Fibroblast of the aortic adventitia (primary cell): ENCODE measurements around the gene COL16A1. TPM values are rescaled to one million over a fixed set of nuclear protein-coding genes. Genes with fewer than 3 reads are reported as not detected.

ENCODE experiments used
- DNase-seq: peaks from one replicate; pipeline ENCODE4 v3.0.0-alpha.2; 2010; ENCODE audit warnings: low read depth
- H3K4me3 ChIP-seq: 2 replicates; pipeline ENCODE4 v1.5.1; 2011; ENCODE audit warnings: low read depth, mild to moderate bottlenecking, control low read depth, low read length, moderate library complexity
- total RNA-seq: library from RNA; depleted of rRNA; stranded (reverse); fragments of >200 nt; gene quantifications from 2 replicates; pipeline ENCODE4 v1.2.3, GENCODE V29; 2012; ENCODE audit warnings: low replicate concordance
- TF ChIP-seq, protein P1 (sequence below): IDR thresholded peaks from 2 replicates; pipeline ENCODE4 v1.5.1; 2011; ENCODE audit warnings: mild to moderate bottlenecking, low read length, control low read depth, inconsistent platforms; ENCODE audit not compliant: insufficient read depth

Gene COL16A1
- total RNA-seq, 1 donor = 133 TPM

DNA sequence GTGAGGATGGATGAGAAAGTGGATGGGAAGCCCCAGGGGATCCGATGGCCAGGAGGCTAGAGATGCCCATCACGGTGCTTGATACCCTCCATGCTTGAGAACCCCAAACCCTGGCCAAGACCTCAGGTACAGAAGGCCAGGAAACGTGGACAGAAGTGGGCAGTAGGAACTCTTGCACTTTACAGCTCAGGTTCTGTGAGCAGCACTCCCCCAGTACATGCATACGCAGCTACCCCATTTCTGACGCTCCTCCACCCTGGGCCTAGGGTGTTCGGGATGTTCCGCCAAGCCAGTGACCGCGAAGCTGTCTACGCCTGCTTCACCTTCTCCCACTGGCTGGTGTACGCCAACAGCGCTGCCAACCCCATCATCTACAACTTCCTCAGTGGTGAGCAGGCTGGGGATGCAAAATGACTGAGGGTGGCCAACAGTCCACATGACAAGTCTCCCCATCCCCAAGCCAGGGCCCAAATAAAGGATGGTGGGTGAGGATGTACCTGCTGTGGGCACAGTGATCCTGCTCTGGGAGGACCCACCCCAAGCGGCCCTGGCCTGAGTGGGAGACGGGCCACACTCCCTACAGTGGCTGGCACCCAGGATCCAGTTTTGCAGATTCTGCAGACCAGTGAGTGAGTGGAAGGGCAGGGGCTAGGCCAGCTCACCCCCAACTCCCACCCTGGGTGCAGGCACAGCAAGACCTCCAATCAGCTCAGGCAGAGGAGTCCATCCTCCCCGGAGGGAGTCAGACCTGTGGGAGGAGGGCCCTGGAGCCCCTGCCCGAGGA lies 78.9 kb downstream of the COL16A1 start:
- no peak for DNase-seq
- no peak overlapping the region for H3K4me3 ChIP-seq
- TF ChIP-seq, protein P1, sequence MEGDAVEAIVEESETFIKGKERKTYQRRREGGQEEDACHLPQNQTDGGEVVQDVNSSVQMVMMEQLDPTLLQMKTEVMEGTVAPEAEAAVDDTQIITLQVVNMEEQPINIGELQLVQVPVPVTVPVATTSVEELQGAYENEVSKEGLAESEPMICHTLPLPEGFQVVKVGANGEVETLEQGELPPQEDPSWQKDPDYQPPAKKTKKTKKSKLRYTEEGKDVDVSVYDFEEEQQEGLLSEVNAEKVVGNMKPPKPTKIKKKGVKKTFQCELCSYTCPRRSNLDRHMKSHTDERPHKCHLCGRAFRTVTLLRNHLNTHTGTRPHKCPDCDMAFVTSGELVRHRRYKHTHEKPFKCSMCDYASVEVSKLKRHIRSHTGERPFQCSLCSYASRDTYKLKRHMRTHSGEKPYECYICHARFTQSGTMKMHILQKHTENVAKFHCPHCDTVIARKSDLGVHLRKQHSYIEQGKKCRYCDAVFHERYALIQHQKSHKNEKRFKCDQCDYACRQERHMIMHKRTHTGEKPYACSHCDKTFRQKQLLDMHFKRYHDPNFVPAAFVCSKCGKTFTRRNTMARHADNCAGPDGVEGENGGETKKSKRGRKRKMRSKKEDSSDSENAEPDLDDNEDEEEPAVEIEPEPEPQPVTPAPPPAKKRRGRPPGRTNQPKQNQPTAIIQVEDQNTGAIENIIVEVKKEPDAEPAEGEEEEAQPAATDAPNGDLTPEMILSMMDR = no peak

DNA sequence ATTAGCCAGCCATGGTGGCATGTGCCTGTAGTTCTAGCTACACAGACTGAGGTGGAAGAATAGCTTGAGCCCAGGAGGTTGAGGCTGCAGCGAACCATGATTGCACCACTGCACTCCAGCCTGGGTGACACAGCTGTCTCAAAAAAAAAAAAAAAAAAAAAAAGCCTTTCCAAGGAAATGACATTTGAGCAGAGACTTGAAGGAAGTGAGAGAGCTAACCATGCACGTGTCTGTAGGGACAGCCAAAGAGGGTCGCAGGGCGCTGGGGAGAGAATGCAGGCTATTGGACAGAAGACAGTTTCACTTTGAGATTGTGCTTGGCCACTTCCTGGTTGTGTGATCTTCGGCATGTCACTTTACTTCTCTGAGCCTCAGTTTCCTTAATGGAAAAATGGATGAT lies 79.5 kb downstream of the COL16A1 start:
- TF ChIP-seq, protein P1 = no peak
- no peak overlapping the region for H3K4me3 ChIP-seq
- DNase-seq = no peak

DNA sequence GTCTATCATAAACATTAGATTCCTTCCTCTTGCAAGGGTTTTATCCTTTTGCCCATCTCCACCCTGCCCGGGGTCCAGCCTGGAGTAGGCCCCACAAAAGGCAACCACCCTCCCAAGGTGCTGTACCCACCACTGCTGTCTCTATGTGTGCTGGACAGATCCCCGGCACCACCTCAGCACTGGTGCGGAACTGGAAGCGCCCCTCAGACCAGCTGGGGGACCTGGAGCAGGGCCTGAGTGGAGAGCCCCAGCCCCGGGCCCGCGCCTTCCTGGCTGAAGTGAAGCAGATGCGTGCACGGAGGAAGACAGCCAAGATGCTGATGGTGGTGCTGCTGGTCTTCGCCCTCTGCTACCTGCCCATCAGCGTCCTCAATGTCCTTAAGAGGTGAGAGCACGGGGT lies 80.5 kb downstream of the COL16A1 start:
- no peak for DNase-seq
- H3K4me3 ChIP-seq = no peak overlapping the region
- TF ChIP-seq, protein P1 = no peak

DNA sequence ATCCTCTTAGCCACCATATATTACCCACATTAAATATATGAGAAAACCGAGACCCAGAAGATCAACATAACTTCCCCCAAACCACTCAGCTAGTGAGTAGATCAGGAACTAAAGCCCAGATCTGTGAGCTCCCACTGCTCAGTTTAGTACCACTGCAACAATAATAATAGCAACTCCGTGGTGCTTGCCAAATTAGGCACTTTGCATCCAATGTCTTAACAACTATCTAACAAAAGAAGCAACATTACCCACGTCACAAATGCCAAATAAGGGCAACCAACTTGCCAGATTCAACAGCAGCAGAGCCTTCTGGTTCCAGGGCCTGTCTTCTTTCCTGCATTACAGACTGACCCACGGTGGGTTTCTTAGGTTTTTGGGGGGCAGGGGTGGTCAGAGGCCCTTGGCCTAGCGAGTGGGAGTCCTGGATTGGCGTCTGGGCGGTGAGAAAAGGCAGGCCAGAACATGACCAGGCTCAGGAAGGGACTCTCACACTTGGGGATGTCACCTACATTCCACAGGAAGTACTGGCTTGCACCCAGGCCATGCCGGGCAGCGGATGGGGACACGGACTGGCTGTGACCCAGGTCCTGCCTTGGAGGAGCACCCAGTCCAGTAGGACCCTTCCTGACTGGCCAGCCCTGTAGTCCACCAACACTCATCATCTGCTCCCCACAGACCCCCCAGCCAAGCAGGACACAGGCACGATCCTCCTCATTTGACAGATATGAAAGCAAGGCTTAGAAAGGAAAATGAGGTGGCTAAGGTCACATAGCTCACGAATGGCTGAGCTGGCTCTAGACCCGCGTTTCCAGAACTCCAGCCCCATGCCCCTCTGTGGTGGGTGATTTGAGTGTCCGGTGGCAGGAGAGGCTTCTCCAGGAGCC lies 81.7 kb downstream of the COL16A1 start:
- H3K4me3 ChIP-seq = no peak overlapping the region
- TF ChIP-seq, protein P1 = no peak
- no peak for DNase-seq

DNA sequence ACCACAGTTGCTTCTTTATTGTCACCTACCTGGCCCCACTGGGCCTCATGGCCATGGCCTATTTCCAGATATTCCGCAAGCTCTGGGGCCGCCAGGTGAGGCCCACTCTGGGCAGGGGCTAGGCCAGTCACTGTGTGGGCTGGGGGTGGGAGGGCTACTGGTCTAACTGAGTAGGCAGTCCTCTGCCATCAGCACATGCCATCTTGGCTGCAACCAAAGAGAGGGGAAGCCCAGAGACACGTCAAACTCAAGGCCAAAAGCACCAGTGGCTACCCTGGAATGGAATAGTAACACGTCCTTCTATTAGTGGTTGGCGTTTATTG lies 82.4 kb downstream of the COL16A1 start:
- TF ChIP-seq, protein P1 = no peak
- H3K4me3 ChIP-seq = no peak overlapping the region
- DNase-seq = no peak

DNA sequence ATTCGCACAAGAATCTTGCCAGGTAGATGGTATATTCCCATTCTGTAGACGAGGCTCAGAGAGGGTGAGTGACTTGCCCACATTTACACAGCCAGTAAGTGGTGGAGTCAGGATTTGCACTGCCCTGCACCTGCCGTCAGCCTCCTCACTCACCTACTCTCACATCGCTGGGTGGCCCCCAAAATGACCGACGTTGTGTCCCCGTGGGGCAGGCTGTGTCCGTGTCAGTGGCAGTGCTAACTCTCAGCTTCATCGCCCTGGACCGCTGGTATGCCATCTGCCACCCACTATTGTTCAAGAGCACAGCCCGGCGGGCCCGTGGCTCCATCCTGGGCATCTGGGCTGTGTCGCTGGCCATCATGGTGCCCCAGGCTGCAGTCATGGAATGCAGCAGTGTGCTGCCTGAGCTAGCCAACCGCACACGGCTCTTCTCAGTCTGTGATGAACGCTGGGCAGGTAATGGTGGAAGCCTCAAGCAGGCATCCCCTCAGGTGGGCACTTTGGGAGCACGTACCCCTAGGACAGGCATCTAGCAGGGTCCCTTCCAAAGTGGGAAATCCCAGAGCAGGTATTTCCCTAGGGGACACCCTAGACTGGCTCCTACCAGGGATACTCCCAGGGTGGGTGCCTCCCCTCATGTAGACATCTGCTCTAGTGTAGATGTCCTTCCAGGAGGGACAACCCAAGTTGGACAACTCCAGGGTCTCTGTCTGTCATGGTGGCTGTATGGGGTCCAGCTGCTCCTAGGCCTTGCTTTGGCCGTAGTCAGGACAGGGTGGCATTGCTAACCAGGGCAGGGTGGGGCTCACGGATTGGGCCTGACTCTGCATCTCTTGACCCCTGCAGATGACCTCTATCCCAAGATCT lies 83.0 kb downstream of the COL16A1 start:
- TF ChIP-seq, protein P1 = no peak

More for the DNA sequence above, 83.0 kb downstream of the COL16A1 start:
- no peak overlapping the region for H3K4me3 ChIP-seq
- no peak for DNase-seq
